Mesenchymal stem cell (in vitro differentiated cells and primary cell): ENCODE data around the gene KHDC4.
A peak's percentile ranks its signal among the peaks of the same experiment; 100 is the strongest.

ENCODE experiments used
- DNase-seq: peaks from one replicate; pipeline ENCODE4 v3.0.0-alpha.2; 2013
- H2AFZ ChIP-seq: one replicate; pipeline ENCODE4 v1.6.1; 2013; ENCODE audit warnings: low read depth, mild to moderate bottlenecking, control low read depth, inconsistent platforms, low read length, moderate library complexity
- H2AK5ac ChIP-seq: 2 replicates; pipeline ENCODE4 v1.6.1; 2013; ENCODE audit warnings: low read length, moderate library complexity, mild to moderate bottlenecking, inconsistent platforms; ENCODE audit not compliant: severe bottlenecking
- H2BK120ac ChIP-seq: one replicate; pipeline ENCODE4 v1.6.1; 2013; ENCODE audit warnings: low read depth, mild to moderate bottlenecking, inconsistent platforms, low read length, moderate library complexity
- H2BK12ac ChIP-seq, 2 experiments: one replicate each; pipeline ENCODE4 v1.6.1; 2013; ENCODE audit warnings: inconsistent platforms in 2 of 2, low read length in 2 of 2, mild to moderate bottlenecking in 2 of 2, moderate library complexity in 2 of 2, control low read depth in 1 of 2
- H2BK15ac ChIP-seq: one replicate; pipeline ENCODE4 v1.6.1; 2013; ENCODE audit warnings: mild to moderate bottlenecking, low read depth, inconsistent platforms; ENCODE audit not compliant: poor library complexity, severe bottlenecking
- H2BK5ac ChIP-seq: 2 replicates; pipeline ENCODE4 v1.6.1; 2013; ENCODE audit warnings: low read depth, mild to moderate bottlenecking, low read length, control low read depth, inconsistent platforms; ENCODE audit not compliant: poor library complexity, severe bottlenecking
- H3K14ac ChIP-seq, 2 experiments: one replicate each; pipeline ENCODE4 v1.6.1; 2013; ENCODE audit warnings: inconsistent platforms in 2 of 2, low read length in 2 of 2, control low read depth in 1 of 2, mild to moderate bottlenecking in 1 of 2, moderate library complexity in 1 of 2
- H3K18ac ChIP-seq, 2 experiments: one replicate each; pipeline ENCODE4 v1.6.1; 2013; ENCODE audit warnings: inconsistent platforms in 2 of 2, low read length in 2 of 2, control low read depth in 1 of 2, low read depth in 1 of 2, mild to moderate bottlenecking in 1 of 2
- H3K23ac ChIP-seq, 2 experiments: one replicate each; pipeline ENCODE4 v1.6.1; 2013; ENCODE audit warnings: inconsistent platforms in 2 of 2, low read length in 2 of 2, mild to moderate bottlenecking in 2 of 2, moderate library complexity in 2 of 2, control low read depth in 1 of 2
- H3K27ac ChIP-seq: 2 replicates; pipeline ENCODE4 v1.5.1; 2013; ENCODE audit warnings: mild to moderate bottlenecking, moderate library complexity, low read length, control low read depth, inconsistent platforms; ENCODE audit not compliant: poor library complexity, severe bottlenecking
- H3K27me3 ChIP-seq, 2 experiments: 2 replicates each; pipeline versions ENCODE4 v1.6.1 to v1.7.0; 2013; ENCODE audit warnings: low read length in 2 of 2, mild to moderate bottlenecking in 2 of 2, moderate library complexity in 2 of 2, control low read depth in 1 of 2, inconsistent platforms in 1 of 2; ENCODE audit not compliant: control insufficient read depth in 1 of 2, insufficient read depth in 1 of 2
- H3K36me3 ChIP-seq, 2 experiments: 2 replicates each; pipeline versions ENCODE4 v1.6.1 to v1.7.0; 2013; ENCODE audit warnings: low read length in 2 of 2, control low read depth in 1 of 2, inconsistent platforms in 1 of 2, low read depth in 1 of 2, mild to moderate bottlenecking in 1 of 2; ENCODE audit not compliant: insufficient read depth in 2 of 2, control insufficient read depth in 1 of 2
- H3K4ac ChIP-seq, 2 experiments: one replicate each; pipeline ENCODE4 v1.6.1; 2013; ENCODE audit warnings: inconsistent platforms in 2 of 2, low read length in 2 of 2, mild to moderate bottlenecking in 2 of 2, moderate library complexity in 2 of 2, control low read depth in 1 of 2, low read depth in 1 of 2
- H3K4me1 ChIP-seq: 2 replicates; pipeline ENCODE4 v1.6.1; 2013; ENCODE audit warnings: low read depth, low read length, control low read depth; ENCODE audit not compliant: control insufficient read depth, insufficient read depth
- H3K4me2 ChIP-seq: 2 replicates; pipeline ENCODE4 v1.6.1; 2013; ENCODE audit warnings: low read length, mild to moderate bottlenecking, inconsistent platforms; ENCODE audit not compliant: poor library complexity, severe bottlenecking
- H3K4me3 ChIP-seq, 2 experiments: 2 replicates each; pipeline versions ENCODE4 v1.5.1 to v1.7.0; 2013; ENCODE audit warnings: low read length in 2 of 2, mild to moderate bottlenecking in 2 of 2, control low read depth in 1 of 2, low read depth in 1 of 2; ENCODE audit not compliant: insufficient read depth in 1 of 2
- H3K79me1 ChIP-seq: replicated peaks from 2 replicates; pipeline ENCODE4 v1.6.1; 2013; ENCODE audit warnings: mild to moderate bottlenecking, control low read depth, low read length, inconsistent platforms; ENCODE audit not compliant: poor library complexity, severe bottlenecking
- H3K9ac ChIP-seq: 2 replicates; pipeline ENCODE4 v1.7.0; 2013; ENCODE audit warnings: mild to moderate bottlenecking, low read length, moderate library complexity
- H3K9me3 ChIP-seq: 2 replicates; pipeline ENCODE4 v1.7.0; 2013; ENCODE audit warnings: mild to moderate bottlenecking, low read length; ENCODE audit not compliant: control insufficient read depth
- H4K8ac ChIP-seq: one replicate; pipeline ENCODE4 v1.6.1; 2013; ENCODE audit warnings: inconsistent platforms, mild to moderate bottlenecking, low read length, moderate library complexity
- H4K91ac ChIP-seq: one replicate; pipeline ENCODE4 v1.6.1; 2013; ENCODE audit warnings: mild to moderate bottlenecking, low read length, inconsistent platforms
- WGBS: methylation state at CpG from one replicate; pipeline ENCODE4 v1.1.7; 2013; ENCODE audit warnings: mixed read lengths; 5-methylcytosine and 5-hydroxymethylcytosine counted together

The KHDC4 gene

DNA sequence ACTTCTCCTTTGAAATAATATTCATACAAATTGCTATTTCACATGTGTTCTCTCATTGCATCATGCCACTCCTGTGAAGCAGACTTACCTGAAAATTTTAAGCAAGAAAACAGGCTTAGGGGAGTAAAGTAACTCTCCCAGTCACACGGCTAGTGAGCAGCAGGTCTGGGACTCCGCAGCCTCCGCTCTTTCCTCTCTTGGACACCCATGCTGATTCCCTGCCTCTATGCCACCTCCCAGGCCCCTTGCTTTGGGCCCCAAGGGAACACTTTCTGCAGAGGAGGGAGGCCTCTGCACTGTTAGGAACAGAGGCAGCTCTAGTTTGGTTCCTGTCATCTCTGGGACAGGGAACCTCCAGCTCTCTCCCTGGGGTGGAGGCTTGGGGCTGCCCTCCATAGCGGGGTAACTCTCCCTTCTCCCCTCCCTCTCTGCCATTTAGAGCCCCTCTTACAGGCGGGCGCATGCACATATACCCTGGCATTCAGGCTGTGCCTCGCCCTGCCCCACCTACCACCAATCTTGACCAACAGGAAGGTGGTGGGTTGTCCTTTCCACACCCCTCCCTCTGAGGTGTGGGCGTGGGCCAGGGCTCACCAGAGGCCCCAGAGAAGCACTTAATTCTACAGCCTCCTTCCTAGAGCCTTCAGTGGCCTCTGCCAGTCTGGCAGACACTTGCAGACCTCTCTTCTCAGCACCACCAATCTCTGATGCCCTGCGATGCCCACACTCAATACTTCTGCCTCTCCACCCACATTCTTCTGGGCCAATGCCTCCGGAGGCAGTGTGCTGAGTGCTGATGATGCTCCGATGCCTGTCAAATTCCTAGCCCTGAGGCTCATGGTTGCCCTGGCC lies 7.0 kb upstream of the KHDC4 start, which contains the start of gene RXFP4:
Gene RXFP4, plus strand, starts transcription at position 646 of the 852 bp plus-strand sequence. Its CDS starts 72 bp downstream, at position 718.
- Histone ChIP-seq H2BK120ac (peak within 1 kb of the TSS; percentile 40), H3K9ac (no peak within 1 kb of the TSS), H3K4me1 (peaks cover 18% of the 10 kb centered on the region), H3K27me3 (no peaks in the 10 kb centered on the region), H3K79me1 (no peaks in the 10 kb centered on the region), H2BK12ac (peak within 1 kb of the TSS; percentile 16 to 52), H2BK5ac (no peak within 1 kb of the TSS), H3K18ac (peak within 1 kb of the TSS; percentile 58 to 68), H3K9me3 (no peaks in the 10 kb centered on the region), H3K4ac (peak within 1 kb of the TSS; percentile 7 to 65), H2AK5ac (no peak within 1 kb of the TSS), H3K27ac (peak within 1 kb of the TSS; percentile 57), H4K91ac (peak within 1 kb of the TSS; percentile 82), H4K8ac (peak within 1 kb of the TSS; percentile 88), H2AFZ (peak within 1 kb of the TSS; percentile 46), H3K4me2 (no peak within 1 kb of the TSS), H3K14ac (peak within 1 kb of the TSS in 1 of 2 experiments; percentile 9), H2BK15ac (peak within 1 kb of the TSS; percentile 65), H3K4me3 (no peak within 1 kb of the TSS), H3K36me3 (peaks cover 11 to 14% of the 10 kb centered on the region in 2 experiments), H3K23ac (no peak within 1 kb of the TSS)
- WGBS = 82% methylated on average over 11 of the region's 11 CpGs
- DNase-seq = no peak

DNA sequence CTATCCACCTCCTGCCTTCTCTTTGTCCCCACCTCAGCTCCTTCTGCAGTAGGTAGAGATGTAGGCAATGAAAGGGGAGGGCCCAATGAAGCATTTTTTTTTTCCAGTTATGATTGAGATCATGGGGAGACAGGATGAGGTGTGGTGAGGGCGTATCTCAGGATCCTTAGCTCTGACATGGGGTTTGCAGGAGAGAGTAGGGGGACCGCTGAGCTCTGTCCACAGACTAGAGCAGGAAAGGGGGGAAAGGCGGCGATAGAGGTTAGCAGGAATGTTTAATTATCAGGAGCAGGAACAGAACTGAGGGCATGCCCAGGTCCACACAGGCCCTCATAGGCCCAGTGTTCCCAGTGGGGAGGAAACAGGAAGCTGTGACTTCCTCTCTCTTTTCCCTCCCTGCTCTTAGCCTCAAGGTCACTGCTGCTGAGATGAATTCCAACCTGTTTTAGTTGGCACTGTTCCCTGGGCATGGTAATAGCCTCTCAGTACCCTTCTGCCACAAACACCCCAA lies 6.3 kb upstream of the KHDC4 start:
- Histone ChIP-seq H3K27ac (peak overlapping the region; percentile 57), H3K27me3 (no peaks in the 10 kb centered on the region), H2BK12ac (no peak overlapping the region), H2AK5ac (no peak overlapping the region), H3K18ac (peak overlapping the region; percentile 23 to 61), H3K4me1 (peaks cover 15% of the 10 kb centered on the region), H3K9ac (no peak overlapping the region), H3K4ac (peak overlapping the region in 1 of 2 experiments; percentile 65), H3K9me3 (no peaks in the 10 kb centered on the region), H2BK15ac (no peak overlapping the region), H3K36me3 (peaks cover 6 to 9% of the 10 kb centered on the region in 2 experiments), H4K91ac (no peak overlapping the region), H2AFZ (peak overlapping the region; percentile 46), H2BK5ac (no peak overlapping the region), H3K23ac (no peak overlapping the region), H4K8ac (peak overlapping the region; percentile 56), H2BK120ac (peak overlapping the region; percentile 29), H3K14ac (no peak overlapping the region), H3K79me1 (no peaks in the 10 kb centered on the region), H3K4me3 (no peak overlapping the region), H3K4me2 (no peak overlapping the region)
- 80% methylated on average over 4 of the region's 4 CpGs for WGBS
- DNase-seq = peak; percentile 43

GRCh38 chr1:155938220-155938627 lies 4.0 kb upstream of the KHDC4 start:
- Histone ChIP-seq H3K4me2 (no peak overlapping the region), H2BK15ac (no peak overlapping the region), H3K14ac (no peak overlapping the region), H2BK5ac (no peak overlapping the region), H3K79me1 (peaks cover 3% of the 10 kb centered on the region), H3K9me3 (no peaks in the 10 kb centered on the region), H2AFZ (no peak overlapping the region), H3K9ac (peak overlapping the region; percentile 3), H4K8ac (no peak overlapping the region), H3K23ac (no peak overlapping the region), H3K18ac (no peak overlapping the region), H3K27me3 (no peaks in the 10 kb centered on the region), H3K4me1 (peaks cover 20% of the 10 kb centered on the region), H2BK12ac (no peak overlapping the region), H4K91ac (no peak overlapping the region), H3K27ac (no peak overlapping the region), H3K4ac (no peak overlapping the region), H3K4me3 (no peak overlapping the region), H3K36me3 (peaks cover 0 to 7% of the 10 kb centered on the region in 2 experiments), H2BK120ac (no peak overlapping the region), H2AK5ac (no peak overlapping the region)
- no CpG with 5 or more reads among the region's 1 CpG for WGBS
- peak; percentile 77 for DNase-seq

DNA sequence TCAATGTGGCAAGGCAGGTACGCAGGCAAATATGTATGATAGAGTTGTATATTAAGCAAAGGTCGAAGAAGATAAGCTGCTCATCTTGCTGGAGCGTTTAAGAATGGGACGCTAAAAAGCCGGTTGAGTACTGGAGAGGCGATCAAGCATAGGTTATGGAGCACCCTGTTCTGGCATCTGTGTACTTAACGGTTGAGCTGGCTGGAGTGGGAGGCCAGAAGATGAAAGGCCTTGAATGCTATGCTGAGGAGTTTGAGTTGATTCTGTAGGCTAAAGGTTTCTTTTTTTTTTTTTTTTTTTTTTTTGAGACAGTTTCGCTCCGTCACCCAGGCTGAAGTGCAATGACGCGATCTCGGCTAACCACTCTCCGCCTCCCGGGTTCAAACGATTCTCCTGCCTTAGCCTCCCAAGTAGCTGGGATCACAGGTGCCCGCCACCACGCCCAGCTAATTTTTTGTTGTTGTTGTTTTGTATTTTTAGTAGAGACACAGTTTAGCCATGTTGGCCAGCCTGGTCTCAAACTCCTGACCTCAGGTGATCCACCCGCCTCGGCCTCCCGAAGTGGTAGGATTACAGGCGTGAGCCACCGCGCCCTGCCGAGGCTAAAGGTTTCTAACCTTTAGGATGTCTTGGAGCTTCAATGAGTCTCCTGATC lies 850 bp upstream of the KHDC4 start:
- Histone ChIP-seq H3K27me3 (no peaks in the 10 kb centered on the region), H3K18ac (peak overlapping the region; percentile 5 to 94), H3K4me2 (peak overlapping the region; percentile 91), H3K23ac (no peak overlapping the region), H3K27ac (peak overlapping the region; percentile 92), H3K4me1 (peaks cover 15% of the 10 kb centered on the region), H4K8ac (peak overlapping the region; percentile 94), H3K4ac (peak overlapping the region; percentile 57 to 85), H2BK12ac (no peak overlapping the region), H3K36me3 (peaks cover 17 to 29% of the 10 kb centered on the region in 2 experiments), H2BK15ac (no peak overlapping the region), H3K4me3 (peak overlapping the region in 1 of 2 experiments; percentile 92), H3K9ac (peak overlapping the region; percentile 98), H4K91ac (peak overlapping the region; percentile 66), H2BK5ac (no peak overlapping the region), H3K79me1 (peaks cover 3% of the 10 kb centered on the region), H3K9me3 (no peaks in the 10 kb centered on the region), H2AK5ac (peak overlapping the region; percentile 76), H2BK120ac (no peak overlapping the region), H3K14ac (peak overlapping the region in 1 of 2 experiments; percentile 26), H2AFZ (peak overlapping the region; percentile 10)
- 95% methylated on average over 24 of the region's 24 CpGs for WGBS
- no peak for DNase-seq
